NCI-H69 (cell line): ENCODE measurements around the gene PHACTR3.
A peak's percentile ranks its signal among the peaks of the same experiment; 100 is the strongest.

Source experiments
- DNase-seq: peaks from one replicate; lab custom pipeline; 2025; lab: John Stamatoyannopoulos, UW

Gene PHACTR3

GRCh38 chr20:59777814-59778575 lies 173.7 kb downstream of the PHACTR3 start:
- no peak for DNase-seq

DNA sequence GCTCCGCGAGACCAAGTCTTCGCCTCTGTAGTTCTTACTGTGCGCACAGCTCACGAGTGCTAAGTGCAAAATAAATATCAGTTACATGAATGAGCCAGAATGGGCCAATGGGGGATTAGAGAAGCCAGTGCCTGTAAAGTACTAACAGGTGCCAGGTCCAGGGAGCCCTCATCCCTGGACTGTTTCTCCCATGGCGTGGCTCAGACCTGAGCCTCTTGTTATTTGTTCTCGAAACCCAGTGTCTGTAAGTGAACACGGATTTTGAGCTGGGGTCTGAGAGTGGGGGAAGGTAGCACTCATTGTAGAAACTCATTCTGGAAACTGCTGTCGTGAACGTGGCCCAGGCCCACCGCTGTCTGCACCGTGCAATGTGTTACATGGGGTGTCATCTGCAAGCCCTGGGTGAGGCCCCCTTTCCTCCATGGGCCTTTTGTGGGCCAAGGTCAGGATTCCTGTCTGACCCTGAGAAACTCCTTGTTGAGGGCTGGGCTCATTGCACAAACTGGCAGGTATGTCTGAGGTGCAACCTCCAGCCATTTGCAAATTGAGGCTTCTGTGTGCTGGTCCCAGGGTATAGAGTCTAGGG lies 174.4 kb downstream of the PHACTR3 start:
- no peak for DNase-seq

GRCh38 chr20:59779656-59780380 lies 175.5 kb downstream of the PHACTR3 start:
- no peak for DNase-seq

DNA sequence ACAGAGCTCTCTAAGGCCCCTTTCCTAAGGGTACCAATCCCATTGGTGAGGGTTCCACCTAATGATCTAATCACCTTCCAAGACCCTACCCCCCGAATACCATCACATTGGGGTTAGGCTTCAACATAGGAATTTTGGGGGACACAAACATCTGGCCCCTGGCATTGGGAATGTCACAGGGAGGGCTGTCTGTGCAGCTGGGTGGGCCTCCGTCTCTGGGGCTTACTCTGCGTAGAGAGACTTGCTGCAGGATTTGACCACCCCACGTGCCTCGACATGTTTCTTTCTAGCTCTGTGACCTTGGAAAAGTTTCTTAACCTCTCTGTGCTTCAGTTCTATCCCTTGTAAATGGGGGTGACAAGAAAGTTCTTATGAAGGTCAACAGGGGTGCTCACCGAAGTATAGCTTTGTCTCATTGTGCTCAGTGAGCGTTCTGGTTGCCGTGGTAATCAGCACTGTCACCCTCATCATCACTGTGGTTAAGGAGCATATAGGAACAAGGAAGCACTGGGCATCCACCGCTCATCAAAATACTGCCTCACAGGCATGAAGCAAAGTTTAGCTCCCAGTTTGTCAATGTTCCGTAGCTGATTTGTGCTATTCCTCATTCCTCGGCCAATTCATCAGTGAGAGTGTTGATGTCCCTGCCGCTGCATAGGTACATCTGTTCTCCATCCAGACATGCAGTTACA lies 176.3 kb downstream of the PHACTR3 start:
- DNase-seq, result no peak

DNA sequence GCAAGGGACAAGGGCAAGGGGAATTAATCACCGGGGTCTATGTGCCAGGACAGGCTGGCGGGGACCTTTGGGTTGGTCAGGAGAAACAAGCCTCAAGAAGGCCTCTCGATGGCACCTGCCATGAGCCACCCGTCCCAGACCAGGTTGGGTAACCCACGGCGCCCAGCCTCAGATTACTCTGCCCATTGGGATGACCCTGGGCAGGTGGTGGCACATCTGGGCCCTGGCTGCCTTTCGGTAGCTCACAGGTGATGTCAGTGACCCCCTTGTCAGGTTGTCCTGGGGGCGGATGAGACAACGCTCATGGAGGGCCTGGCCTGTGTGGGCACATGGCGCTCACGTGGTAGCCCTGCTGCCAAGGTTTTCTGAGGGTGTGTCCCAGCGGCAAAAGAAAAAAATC lies 176.9 kb downstream of the PHACTR3 start:
- DNase-seq, result no peak

- peak; percentile 38 for DNase-seq
Measured at GRCh38 chr20:59782986-59783640, 178.8 kb downstream of the PHACTR3 start.

- no peak for DNase-seq
Measured at GRCh38 chr20:59783641-59784010, 179.3 kb downstream of the PHACTR3 start.

- no peak for DNase-seq
Measured at GRCh38 chr20:59784365-59784764, 180.0 kb downstream of the PHACTR3 start.

DNA sequence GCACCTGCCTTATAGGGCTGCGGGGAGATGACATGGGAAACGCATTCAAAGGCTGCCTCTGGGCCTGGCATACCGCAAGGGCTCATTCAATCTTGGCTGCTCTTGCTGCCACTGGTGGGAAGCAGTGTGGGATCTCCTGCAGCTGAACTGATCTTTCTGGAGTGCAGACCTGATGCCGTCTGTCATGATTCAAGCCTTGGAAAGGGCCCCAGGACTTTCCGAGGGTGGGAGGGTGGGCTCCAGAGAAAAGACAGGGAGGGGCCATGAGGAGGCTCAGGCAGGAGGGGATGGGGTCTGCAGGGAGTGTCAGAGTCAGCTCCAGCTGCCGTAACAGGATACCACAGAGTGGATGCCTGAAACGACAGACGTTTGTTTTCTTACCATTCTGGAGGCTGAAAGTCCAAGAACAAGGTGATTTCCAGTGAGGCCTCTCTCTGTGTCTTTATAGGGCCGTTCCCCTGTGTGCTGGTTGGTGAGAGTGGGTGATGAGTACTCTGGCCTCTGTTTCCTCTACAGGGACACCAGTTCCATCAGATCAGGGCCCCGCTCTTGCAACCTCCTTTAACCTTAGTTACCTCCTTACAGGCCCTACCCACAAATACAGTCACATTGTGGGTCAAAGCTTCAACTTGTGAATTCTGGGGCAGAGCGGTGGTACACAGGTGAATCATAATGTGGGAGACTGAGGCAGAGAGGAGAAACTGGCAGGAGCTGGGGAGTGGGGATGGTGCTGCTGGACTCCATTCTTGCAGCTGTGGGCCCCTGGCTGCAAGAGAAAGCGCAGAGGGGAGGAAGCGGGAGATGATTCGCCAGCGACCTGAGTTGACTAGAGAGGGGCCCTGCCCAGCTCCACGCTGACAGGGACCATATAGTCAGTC lies 180.7 kb downstream of the PHACTR3 start:
- no peak for DNase-seq

DNA sequence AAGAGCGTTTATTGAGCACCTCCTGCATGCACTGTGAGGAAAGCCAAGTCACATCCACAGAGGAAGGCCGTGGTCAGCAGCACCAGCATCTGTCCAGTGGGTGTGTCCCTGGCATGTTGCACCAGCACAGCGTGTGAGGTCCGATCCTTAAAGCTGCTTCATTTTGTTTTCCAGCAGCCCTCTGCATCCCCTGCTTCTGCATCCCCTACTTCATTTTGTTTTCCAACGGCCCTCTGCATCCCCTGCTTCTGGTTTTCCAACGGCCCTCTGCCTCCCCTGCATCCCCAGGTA lies 181.3 kb downstream of the PHACTR3 start:
- no peak for DNase-seq

- no peak for DNase-seq
Measured at GRCh38 chr20:59785986-59786795, 181.9 kb downstream of the PHACTR3 start.

DNA sequence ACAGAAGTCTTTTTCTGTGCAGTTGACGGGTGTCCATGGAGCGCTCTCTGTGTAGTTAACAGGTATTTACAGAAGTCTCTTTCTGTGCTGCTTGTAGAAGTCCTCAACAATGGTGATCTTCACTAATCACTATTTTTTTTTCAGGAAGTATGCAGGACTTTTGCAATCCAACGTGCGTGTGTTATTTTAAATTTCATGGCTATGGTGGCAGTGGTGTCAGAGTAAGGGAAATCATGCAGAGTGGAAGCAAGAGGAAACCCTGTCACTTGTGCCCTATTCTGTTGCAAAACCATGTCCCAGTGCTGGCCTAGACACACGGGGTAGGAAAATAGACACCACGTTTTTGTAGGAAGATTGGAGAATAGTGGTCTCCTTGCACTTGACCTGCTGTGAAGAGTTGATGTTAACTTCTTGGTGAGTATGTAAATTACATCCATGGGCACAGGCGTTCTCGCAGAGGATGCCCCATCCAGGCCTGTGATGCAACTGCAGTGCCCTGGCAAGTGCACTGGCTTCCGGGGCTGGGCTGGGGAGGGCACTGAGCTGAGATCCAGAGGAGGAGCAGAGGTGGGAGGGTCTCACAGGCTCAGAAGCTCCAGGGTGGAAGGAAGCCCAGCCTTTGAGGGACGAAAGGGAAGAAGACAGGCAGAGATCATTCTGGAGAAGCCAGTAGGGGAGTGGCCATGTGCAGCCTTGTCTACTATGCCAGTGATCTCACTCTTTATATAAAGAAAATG lies 182.6 kb downstream of the PHACTR3 start:
- no peak for DNase-seq

- no peak for DNase-seq
Measured at GRCh38 chr20:59787538-59787890, 183.2 kb downstream of the PHACTR3 start.

- no peak for DNase-seq
Measured at GRCh38 chr20:59788196-59788735, 183.9 kb downstream of the PHACTR3 start.

DNA sequence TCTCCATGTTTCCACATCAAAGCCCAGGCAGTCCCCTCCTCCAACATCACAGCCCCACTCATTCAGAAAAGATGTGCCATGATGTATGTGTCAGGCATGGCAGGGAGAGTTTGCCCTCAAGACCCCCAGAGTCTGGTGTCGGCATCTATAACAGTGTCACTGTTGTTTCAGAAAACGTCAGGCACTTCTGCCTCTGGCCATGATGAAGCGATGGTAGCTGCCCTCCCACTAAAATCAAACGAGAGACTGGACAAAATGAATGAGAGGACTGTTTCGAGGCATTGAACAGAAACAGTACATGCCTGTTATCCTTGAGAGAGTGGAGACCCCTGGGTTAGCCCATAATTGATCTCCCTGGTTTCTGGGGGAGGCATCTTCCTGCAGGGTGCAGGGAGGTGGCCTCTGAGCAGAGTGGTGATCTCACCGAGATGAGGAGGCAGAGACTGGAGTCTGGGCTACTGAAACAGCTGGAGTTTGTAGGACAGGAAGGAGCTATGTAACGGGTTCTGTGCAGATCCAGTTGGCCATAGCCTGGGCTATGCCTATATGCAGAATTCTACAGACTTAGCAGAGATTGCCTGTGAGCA lies 184.6 kb downstream of the PHACTR3 start:
- DNase-seq, result no peak

DNA sequence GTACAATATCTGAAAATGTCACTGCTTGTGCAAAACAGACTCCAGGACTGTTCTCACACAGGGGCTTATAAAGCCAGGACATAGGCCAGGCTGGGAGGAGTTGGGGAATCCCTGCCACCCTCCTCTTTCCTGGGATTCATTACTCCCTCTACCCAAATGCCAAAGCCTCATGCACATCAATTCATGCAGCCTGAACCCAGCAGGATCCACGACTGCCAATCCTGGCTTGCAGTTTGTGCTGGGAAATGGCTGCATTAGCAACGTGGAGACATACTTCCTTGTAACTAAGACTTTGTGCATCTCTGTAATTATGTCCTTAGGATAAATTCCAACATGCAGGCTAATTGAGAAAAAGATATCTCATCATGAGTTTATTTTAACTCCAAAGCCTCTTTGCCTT lies 185.3 kb downstream of the PHACTR3 start:
- no peak for DNase-seq

GRCh38 chr20:59790346-59790745 lies 186.0 kb downstream of the PHACTR3 start:
- no peak for DNase-seq

DNA sequence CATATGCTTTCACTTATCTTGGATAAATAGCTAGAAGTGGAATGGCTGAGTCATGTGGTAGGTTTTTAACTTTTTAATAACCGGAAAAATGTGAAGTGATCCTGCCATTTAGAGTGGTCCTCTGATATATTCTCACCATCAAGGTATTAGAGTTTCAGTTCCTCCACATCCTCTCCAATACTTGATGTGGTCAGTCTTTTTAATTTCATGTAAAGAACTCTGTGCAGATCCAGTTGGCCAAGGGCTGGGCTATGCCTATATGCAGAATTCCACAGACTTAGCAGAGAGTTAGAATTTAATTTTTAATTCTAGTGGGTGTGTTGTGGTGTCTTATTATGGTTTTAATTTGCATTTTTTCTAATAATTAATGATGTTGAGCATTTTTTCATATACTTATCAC lies 188.0 kb downstream of the PHACTR3 start:
- DNase-seq, result no peak

DNA sequence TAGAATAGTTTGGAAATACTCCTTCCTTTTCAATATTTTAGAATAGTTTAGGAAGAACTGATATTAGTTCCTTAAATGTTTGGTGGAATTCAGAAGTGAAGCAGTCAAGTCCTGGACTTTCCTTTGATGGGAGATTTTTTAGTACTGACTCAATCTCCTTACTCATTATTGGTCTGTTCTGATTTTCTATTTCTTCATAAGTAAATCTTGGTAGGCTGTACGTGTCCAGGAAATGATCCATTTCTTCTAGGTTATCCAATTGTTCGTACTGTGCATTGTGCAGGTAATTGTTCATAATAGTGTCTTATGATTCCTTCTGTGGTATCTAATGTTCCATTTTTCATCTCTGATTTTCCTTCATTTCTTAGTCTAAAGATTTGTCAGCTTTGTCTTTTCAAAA lies 190.2 kb downstream of the PHACTR3 start:
- no peak for DNase-seq
